Activated naive CD8-positive, alpha-beta T cell treated with anti-CD3 and anti-CD28 coated beads, Interleukin-2, amount 50 U/mL, for 16 hours (primary cell): ENCODE measurements around the gene BACH1.

Source experiments
- DNase-seq: peaks from one replicate; pipeline ENCODE4 v3.0.0-alpha.2; 2020; ENCODE audit warnings: low read depth, low spot score

BACH1 gene

DNA sequence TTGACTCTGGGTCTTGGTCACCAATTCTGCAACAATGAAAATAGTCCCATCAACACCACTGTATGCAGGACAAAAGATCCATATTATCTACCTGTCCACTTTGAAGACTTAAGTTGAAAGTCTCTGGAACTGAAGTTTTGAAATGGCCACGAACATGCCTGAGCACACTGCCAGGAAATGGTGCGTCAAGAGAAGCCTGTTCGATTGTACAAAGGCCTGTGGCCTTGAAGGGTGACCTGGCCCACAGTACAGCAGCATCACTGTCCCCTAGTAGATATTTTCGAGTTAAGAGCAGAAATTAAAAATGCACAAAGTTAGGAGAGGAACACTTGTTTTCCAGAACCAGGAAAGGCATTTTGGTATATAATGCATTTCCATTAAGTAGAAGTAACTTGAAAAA, 78.5 kb downstream of the BACH1 start:
- DNase-seq = no peak

DNA sequence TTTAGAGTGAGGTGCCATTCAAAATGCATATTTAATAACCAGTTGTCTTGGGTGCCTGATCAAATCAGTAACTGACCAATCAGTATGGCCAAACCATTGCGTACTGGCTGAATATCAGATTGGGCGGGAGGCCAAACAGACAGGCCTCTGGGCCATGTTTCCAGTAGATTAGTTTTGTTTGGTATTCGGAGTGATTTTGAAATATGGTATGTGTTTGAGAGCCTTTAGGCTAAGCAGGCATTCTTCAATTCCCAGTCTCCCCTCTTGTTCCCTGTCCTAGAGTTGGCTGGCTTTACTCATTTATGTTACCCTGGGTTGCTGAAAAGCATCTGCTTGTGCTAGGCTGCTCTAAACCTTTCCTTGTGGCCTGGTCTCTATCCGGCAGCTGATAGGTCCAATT, 80.1 kb downstream of the BACH1 start:
- no peak for DNase-seq

DNA sequence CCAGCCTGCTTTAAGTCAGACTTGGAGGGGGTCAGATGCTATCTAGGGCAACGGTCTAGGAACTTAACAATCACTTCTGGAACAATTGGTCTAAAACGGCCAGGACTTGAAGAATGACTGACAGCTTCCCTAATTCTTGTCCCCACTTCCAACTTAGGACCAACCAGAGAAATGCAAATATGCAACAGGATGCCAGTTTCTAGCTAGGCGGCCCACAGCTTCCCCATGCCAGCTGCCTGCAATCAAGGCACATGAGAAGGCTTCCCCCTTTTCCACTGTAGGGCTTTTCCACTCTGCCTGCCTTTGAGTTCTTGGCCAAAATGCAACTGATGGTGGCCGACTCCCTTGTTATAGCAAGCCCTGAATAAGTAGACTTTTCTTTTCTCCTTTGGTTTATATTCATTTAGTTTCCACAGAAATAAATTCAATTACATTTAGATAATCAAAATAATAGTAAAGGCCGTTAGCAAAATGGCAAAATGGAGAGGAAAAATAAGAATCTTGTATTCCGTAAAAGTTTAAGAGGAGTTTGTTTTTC, 80.9 kb downstream of the BACH1 start:
- no peak for DNase-seq

DNA sequence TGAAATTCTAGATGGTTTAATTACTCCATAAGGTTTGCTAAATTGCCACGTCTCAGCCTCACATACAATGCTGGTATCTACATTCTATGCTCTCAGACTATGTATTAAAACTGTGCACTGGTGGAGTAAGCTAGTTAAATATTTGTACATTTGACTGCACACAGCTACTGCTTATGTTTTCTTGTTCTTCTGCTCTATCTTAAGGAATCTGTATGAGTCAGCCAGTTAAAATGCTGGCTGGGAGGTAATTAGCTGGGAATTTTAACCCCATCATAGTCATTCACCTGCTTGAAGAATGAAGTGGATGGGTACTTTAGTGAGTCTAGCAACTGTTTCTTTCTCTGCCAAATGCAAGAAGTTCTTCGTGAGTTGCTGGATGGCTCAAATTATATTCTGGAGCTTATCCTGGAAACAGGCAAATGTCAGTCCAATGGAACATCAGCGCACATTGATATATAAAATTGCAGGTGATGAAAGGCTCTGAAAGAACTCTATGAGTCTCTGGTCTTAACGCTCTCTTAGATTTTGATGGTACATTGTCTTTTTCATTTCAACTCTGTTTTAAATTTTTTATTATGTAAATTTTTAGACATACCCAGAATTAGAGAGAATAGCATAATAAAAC, 83.4 kb downstream of the BACH1 start:
- DNase-seq = no peak

DNA sequence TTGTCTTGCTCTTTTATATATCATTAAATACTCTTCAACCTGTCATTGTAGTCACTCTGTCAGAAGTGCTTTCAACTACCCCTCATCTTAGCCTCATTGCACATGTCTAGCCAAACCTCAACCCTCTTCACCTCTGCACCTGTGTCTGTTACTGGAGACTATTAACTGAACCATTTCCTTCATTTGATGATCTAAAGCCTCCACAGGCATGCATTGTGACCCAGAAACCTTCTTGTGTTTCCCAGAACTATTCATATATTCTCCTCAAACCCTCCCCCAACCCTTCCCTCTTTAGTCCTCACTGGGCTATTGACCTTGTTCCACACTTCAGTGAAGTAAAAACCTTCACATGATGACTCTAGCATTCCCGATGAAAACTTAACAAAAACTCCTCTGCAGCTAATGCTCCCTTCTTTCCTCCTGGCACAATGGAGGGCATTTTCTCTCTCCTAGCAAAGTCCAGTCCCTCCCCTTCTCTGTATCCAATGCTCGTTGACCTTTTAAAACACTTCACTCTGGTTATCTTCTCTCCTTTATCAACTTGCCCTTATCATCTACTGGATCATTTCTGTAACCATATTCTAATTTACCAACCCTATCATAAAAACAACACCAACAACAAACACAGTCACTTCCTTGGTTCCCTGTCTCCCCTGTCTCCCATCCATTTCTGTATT, 86.1 kb downstream of the BACH1 start:
- no peak for DNase-seq

DNA sequence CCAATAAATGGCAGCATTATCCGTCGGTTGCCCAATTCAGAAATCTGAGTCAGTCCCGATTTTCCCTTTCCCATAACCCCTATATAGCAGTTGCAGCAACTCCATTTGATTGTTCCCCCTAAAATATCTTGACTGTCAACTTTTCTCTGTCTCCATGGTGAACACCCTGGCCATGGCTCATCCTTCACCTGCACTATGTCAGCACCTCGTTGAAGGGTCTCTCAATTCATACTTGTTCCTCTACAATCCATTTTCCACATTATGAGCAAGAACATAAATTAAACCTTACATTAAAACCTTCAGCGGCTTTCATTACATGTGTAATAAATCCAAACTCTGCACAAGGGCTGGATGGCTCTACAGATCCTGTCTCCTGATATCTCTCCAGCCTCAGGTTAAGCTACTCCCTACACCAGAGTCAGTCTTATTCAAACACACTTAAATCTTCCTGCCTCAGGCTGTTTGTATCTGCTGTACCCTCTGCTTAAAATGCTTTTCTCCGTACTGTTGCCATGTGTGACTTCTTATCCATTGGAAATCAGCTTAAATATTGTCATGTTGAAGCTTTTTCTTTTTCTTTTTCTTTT, 87.3 kb downstream of the BACH1 start:
- DNase-seq = no peak

DNA sequence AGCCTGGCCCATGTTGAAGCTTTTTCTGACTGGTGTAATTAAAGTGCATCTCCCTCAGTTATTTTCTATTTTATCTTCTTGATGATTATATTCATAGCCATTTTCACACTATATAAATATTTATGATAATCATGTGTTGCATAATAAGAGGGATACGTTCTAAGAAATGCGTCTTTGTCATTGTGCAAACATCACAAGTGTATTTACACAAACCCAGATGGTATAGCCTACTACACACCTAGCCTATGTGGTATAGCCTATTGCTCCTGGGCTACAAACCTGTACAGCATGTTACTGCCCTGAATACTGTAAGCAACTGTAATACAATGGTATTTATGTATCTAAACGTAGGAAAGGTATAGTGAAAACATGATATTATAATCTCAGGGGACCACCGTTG, 88.1 kb downstream of the BACH1 start:
- no peak for DNase-seq

DNA sequence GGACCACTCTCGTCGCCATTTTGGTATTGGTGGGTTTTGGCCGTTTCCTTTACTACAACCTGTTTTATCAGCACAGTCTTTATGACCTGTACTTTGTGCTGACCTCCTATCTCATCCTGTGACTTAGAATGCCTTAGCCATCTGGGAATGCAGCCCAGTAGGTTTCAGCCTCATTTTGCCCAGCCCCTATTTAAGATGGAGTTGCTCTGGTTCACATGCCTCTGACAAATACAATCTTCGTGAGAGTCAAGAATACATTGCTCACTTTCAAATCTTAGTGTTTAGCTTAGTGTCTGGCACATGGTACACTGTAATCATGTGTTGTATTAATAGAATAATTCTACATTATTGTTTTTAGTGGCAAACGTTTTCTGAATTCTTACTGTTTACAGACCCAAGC, 88.9 kb downstream of the BACH1 start:
- no peak for DNase-seq

DNA sequence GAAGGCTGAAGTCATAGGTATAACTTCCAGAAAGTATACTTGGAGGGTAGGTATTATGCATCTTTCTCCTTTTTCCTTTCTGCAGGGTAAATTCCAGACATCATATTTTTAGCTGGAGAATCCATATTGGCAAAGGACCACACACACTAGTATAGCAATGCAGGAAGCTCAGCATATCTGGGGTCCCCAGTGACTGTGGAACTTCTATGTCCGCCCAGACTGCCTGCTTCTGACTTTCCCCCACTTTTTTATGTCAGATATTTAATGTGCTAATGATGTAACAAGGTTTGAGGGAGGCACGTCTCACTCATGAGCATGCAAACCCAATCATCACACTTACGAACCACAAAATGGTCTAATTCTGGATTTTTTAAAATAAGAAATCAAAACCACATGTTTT, 90.4 kb downstream of the BACH1 start:
- no peak for DNase-seq

DNA sequence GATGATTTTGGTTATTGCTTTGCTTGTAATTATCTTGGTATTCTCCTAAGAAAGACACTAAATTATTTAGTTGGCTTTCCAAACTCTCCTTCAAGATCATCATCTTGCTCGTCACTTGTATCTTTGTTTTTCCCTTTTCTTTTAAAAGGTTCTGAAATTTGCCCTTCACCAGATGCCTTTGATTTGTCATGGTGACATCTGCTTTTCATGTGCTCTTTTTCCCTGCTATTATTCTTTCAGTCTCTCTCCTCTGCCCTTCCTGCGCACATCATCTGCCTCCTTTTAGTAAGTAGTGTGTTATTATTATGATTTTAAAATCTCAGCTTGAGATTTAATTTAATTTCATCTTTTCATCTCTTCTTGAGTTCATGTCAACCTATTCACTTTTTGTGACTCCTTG, 92.1 kb downstream of the BACH1 start:
- no peak for DNase-seq

DNA sequence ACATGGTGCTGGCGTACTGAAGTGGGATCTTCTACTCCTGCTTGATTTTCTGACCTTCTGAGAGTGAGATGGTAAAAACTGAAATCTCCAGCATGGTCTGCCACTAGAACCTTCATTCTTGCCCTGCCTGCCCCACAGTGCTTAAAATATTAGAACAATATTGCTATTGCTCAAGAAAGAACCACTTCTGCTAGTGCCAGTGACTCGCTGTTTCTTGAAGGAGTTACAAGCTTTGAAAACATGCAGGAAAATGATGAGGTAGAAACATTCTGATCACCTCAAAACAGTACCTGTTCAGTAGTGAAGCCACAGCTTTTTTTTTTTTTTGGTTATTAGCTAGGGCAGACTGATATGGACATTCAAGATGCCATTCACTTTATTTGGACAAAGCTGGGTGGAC, 95.3 kb downstream of the BACH1 start:
- DNase-seq = no peak
